Placental epithelial cell (primary cell): ENCODE results near the gene SCN1B. TPM values are rescaled to one million over a fixed set of nuclear protein-coding genes. Genes with fewer than 3 reads are reported as not detected.

ENCODE experiments used
- total RNA-seq: library from RNA; depleted of rRNA; stranded (reverse); fragments of >200 nt; gene quantifications from 2 replicates; pipeline ENCODE4 v1.2.3, GENCODE V29; 2012

SCN1B gene
- total RNA-seq, result 0.22 and 0.79 TPM in 2 replicates

DNA sequence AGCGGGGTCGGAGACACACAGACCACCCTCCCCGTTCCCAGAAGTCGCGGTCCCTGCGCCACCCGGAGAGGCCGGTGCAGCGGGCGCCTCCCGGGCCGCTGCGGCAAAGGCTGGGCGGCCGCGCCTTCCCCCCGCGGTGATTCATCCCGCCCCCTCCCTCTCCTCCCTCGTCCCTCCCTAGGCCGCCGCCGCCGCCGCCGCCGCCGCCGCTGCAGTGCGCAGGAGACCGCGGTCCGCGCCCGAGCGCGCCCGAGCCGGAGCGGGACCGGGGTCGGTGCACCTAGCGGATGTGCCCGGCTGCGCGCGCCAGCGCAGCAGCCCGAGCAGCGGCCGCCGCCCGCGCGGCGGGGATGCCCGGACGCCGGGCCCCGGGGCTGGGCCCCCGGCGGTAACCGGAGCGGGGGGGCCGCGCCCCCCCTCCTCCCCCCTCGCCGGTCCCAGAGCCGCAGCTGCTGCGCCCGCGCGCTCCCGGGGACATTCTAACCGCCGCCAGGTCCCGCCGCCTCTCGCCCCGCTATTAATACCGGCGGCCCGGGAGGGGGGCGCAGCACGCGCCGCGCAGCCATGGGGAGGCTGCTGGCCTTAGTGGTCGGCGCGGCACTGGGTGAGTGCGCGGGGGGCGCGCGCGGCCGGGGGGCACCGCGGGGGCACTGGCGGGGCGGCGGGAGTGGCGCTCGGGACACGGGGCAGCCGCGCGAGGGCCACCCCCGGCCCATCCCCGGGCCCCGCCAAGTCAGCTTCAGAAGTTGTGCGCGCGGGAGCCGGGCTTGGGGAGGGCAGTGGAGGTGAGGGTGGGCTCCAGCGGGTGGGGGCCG, at the start of gene SCN1B:
TSS of gene SCN1B (plus strand) at position 214 of the 815 bp plus-strand sequence. CDS start at position 565, 351 bp downstream.

GRCh38 chr19:34999498-35000337, 30.6 kb upstream of the SCN1B start, which contains the start of gene GRAMD1A:
Gene GRAMD1A, plus strand, starts transcription at chr19:35000323. Its CDS starts 156 bp downstream, at chr19:35000479.

GRCh38 chr19:35041548-35042055, 11.3 kb downstream of the SCN1B start, which contains the start of gene HPN:
Gene HPN, plus strand, starts transcription at chr19:35041721. Its CDS starts 786 bp downstream, at chr19:35042507.

Other genes with a start within 250 kb of the SCN1B start
- 1.6 and 2.4 TPM in 2 replicates for gene ZNF30, start 103.6 kb upstream of the SCN1B start, total RNA-seq
- gene ZNF792, start 66.2 kb upstream of the SCN1B start, total RNA-seq, result 7.4 and 8.6 TPM in 2 replicates
- gene GRAMD1A, start 30.1 kb upstream of the SCN1B start, total RNA-seq, result 29.7 and 36.9 TPM in 2 replicates
- 0.22 and 0.79 TPM in 2 replicates for gene HPN, start 11.3 kb downstream of the SCN1B start, total RNA-seq
- 0.39 TPM in 1 of 2 replicates, not detected in the other for gene FXYD3, start 85.4 kb downstream of the SCN1B start, total RNA-seq
- gene LGI4, start 104.6 kb downstream of the SCN1B start, total RNA-seq, result 0.22 and 1.2 TPM in 2 replicates
- gene FXYD1, start 108.4 kb downstream of the SCN1B start, total RNA-seq, result not detected in 2 replicates
- not detected in 2 replicates for gene FXYD7, start 112.8 kb downstream of the SCN1B start, total RNA-seq
- 93.8 and 133 TPM in 2 replicates for gene FXYD5, start 124.3 kb downstream of the SCN1B start, total RNA-seq
- not detected in 2 replicates for gene FAM187B, start 198.3 kb downstream of the SCN1B start, total RNA-seq
- gene LSR, start 218.5 kb downstream of the SCN1B start, total RNA-seq, result 53.0 and 62.4 TPM in 2 replicates
- gene USF2, start 238.5 kb downstream of the SCN1B start, total RNA-seq, result 64.8 and 71.2 TPM in 2 replicates